ENCODE data around the gene SLC27A5. TPM values are rescaled to one million over a fixed set of nuclear protein-coding genes. Genes with fewer than 3 reads are reported as not detected.
"Not testable (repeated sequence)": the region's sequence is repeated elsewhere in the genome, so short reads cannot be mapped to it uniquely, and the experiment has no call there.

The SLC27A5 gene
- total and polyA plus RNA-seq, 8 donors: 0.87 to 18.4 (median 3.3) TPM; not detected in 1

GRCh38 chr19:58455306-58455705 is 56.5 kb downstream of the SLC27A5 start:
- WGBS, 5 donors: 93 to 97% (median 96%) methylated on average over 19 to 21 of the region's 21 CpGs
- Histone ChIP-seq H3K9me3 (no peaks in the 10 kb centered on the region), H3K36me3 (peaks cover 14 to 57% (median 47%) of the 10 kb centered on the region in 4 donors), H3K27ac (no peak overlapping the region), H3K4me3 (no peak overlapping the region), H3K27me3 (no peaks in the 10 kb centered on the region), H3K4me1 (peaks cover 4 to 21% (median 15%) of the 10 kb centered on the region in 4 donors)
- TF ChIP-seq POLR2AphosphoS5 (IDR thresholded peaks at IDR 0.05): no peak
- TF ChIP-seq, protein P1, sequence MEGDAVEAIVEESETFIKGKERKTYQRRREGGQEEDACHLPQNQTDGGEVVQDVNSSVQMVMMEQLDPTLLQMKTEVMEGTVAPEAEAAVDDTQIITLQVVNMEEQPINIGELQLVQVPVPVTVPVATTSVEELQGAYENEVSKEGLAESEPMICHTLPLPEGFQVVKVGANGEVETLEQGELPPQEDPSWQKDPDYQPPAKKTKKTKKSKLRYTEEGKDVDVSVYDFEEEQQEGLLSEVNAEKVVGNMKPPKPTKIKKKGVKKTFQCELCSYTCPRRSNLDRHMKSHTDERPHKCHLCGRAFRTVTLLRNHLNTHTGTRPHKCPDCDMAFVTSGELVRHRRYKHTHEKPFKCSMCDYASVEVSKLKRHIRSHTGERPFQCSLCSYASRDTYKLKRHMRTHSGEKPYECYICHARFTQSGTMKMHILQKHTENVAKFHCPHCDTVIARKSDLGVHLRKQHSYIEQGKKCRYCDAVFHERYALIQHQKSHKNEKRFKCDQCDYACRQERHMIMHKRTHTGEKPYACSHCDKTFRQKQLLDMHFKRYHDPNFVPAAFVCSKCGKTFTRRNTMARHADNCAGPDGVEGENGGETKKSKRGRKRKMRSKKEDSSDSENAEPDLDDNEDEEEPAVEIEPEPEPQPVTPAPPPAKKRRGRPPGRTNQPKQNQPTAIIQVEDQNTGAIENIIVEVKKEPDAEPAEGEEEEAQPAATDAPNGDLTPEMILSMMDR (IDR thresholded peaks at IDR 0.05): no peak
- no peak for TF ChIP-seq POLR2A (IDR thresholded peaks at IDR 0.05)
- TF ChIP-seq EP300 (IDR thresholded peaks at IDR 0.05): no peak
- intact Hi-C loops (cut with DNase I; ENCODE audit: low total_unique reads): no loop called here
- DNase-seq: no peak

DNA sequence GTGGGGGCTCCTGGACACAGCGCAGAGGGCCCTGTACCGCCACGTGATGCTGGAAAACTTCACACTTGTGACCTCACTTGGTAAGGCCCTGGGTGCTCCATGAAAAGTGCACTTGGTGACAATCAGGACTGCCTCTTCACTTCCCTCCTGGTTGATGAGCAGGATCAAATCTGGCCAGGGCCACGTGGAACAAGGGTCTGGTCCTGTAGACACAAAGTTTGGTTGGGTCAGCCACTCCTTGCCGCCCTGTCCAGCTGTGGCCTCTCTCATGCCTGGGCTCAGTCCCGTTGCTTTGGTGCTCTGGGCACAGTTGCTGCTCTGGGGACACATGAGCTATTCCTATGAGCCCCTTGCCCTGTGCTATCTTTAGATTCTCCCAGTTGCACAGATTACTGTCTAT is 58.0 kb downstream of the SLC27A5 start:
- Histone ChIP-seq H3K4me1 (peaks cover 4 to 21% (median 15%) of the 10 kb centered on the region in 4 donors), H3K9me3 (peaks cover 0 to 5% (median 0%) of the 10 kb centered on the region in 4 donors), H3K4me3 (no peak overlapping the region), H3K27me3 (peaks cover 0 to 7% (median 0%) of the 10 kb centered on the region in 3 donors), H3K36me3 (peaks cover 14 to 52% (median 47%) of the 10 kb centered on the region in 4 donors), H3K27ac (no peak overlapping the region)
- intact Hi-C loops (cut with DNase I; ENCODE audit: low total_unique reads): no loop called here
- TF ChIP-seq POLR2AphosphoS5 (IDR thresholded peaks at IDR 0.05) (no peak), EP300 (IDR thresholded peaks at IDR 0.05) (no peak), POLR2A (IDR thresholded peaks at IDR 0.05) (no peak)
- TF ChIP-seq, protein P1 (IDR thresholded peaks at IDR 0.05): no peak
- WGBS, 5 donors: 92 to 96% (median 94%) methylated on average over 6 of the region's 6 CpGs
- no peak for DNase-seq

- 0% methylated on average over 10 to 79 of the region's 79 CpGs for WGBS, 5 donors
- peaks cover 0 to 9% (median 0%) of the 10 kb centered on the region in 4 donors for H3K9me3 ChIP-seq
- H3K4me1 ChIP-seq: peaks cover 4 to 21% (median 15%) of the 10 kb centered on the region in 4 donors
- peak; percentile 97 to 99 for DNase-seq
- TF ChIP-seq, protein P1 (IDR thresholded peaks at IDR 0.05): no peak
- TF ChIP-seq POLR2A (IDR thresholded peaks at IDR 0.05) (no peak), EP300 (IDR thresholded peaks at IDR 0.05) (no peak), POLR2AphosphoS5 (IDR thresholded peaks at IDR 0.05) (peak; percentile 61 to 89 (median 70))
- peaks cover 8 to 30% (median 28%) of the 10 kb centered on the region in 4 donors for H3K36me3 ChIP-seq
- peak within 1 kb of the TSS; percentile 68 to 87 (median 75) for H3K27ac ChIP-seq
- intact Hi-C loops (cut with DNase I; ENCODE audit: low total_unique reads): no loop called here
- H3K4me3 ChIP-seq: peak within 1 kb of the TSS; percentile 76 to 96 (median 93)
- peaks cover 0 to 26% (median 0%) of the 10 kb centered on the region in 3 donors for H3K27me3 ChIP-seq
Observed at GRCh38 chr19:58451358-58452101, 60.3 kb downstream of the SLC27A5 start, which contains the start of gene ZNF324B. Gene ZNF324B (plus strand): TSS chr19:58451622. CDS start chr19:58453702, 2,080 bp downstream.

GRCh38 chr19:58450856-58451357 is 60.9 kb downstream of the SLC27A5 start:
- H3K4me3 ChIP-seq: peak overlapping the region; percentile 76 to 96 (median 93)
- peaks cover 3 to 24% (median 22%) of the 10 kb centered on the region in 4 donors for H3K36me3 ChIP-seq
- H3K27me3 ChIP-seq: peaks cover 0 to 26% (median 0%) of the 10 kb centered on the region in 3 donors
- intact Hi-C loops (cut with DNase I; ENCODE audit: low total_unique reads): no loop called here
- H3K9me3 ChIP-seq: peaks cover 0 to 9% (median 0%) of the 10 kb centered on the region in 4 donors
- TF ChIP-seq POLR2A (IDR thresholded peaks at IDR 0.05) (no peak), POLR2AphosphoS5 (IDR thresholded peaks at IDR 0.05) (no peak), EP300 (IDR thresholded peaks at IDR 0.05) (no peak)
- TF ChIP-seq, protein P1 (IDR thresholded peaks at IDR 0.05): no peak
- peaks cover 4 to 21% (median 15%) of the 10 kb centered on the region in 4 donors for H3K4me1 ChIP-seq
- peak overlapping the region; percentile 31 to 87 (median 68) for H3K27ac ChIP-seq
- WGBS, 5 donors: 2 to 8% (median 3%) methylated on average over 11 of the region's 11 CpGs
- DNase-seq: peak in 1 of 2 donors; percentile 42

DNA sequence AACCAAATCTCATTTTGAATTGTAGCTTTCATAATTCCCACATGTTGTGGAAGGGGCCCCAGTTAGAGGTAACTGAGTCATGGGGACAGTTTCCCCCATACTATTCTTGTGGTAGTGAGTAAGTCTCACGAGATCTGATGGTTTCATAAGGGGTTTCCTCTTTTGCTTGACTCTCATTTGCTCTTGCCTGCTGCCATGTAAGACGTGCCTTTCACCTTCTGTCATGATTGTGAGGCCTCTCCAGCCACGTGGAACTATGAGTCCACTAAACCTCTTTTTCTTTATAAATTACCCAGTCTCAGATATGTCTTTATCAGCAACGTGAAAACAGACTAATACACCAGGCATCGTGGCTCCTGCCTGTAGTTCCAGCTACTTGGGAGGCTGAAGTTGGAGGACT is 61.8 kb downstream of the SLC27A5 start:
- peaks cover 0 to 26% (median 0%) of the 10 kb centered on the region in 3 donors for H3K27me3 ChIP-seq
- WGBS, 5 donors: 54 to 68% (median 62%) methylated on average over 5 of the region's 5 CpGs
- DNase-seq; H3K27ac ChIP-seq; H3K9me3 ChIP-seq; H3K4me3 ChIP-seq; intact Hi-C loops (cut with DNase I; ENCODE audit: low total_unique reads): not testable (repeated sequence)
- H3K4me1 ChIP-seq: peaks cover 4 to 21% (median 15%) of the 10 kb centered on the region in 4 donors
- peaks cover 0 to 15% (median 14%) of the 10 kb centered on the region in 4 donors for H3K36me3 ChIP-seq

DNA sequence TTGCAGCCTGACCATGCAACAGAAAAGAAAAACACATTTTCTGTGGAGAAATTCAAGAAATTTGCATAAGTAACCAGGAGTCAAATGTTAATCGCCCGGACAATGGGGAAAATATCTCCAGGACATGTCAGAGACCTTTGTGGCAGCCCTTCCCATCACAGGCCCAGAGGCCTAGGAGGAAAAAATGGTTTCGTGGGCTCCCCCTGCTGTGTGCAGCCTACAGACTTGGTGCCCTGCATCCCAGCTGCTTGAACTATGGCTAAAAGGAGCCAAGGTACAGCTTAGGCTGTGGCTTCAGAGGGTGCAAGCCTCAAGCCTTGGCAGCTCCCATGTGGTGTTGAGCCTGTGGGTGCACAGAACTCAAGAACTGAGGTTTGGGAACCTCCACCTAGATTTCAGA is 62.9 kb downstream of the SLC27A5 start:
- Histone ChIP-seq H3K4me1 (peaks cover 4 to 21% (median 15%) of the 10 kb centered on the region in 4 donors), H3K27me3 (peaks cover 0 to 26% (median 0%) of the 10 kb centered on the region in 3 donors)
- H3K27ac ChIP-seq; H3K9me3 ChIP-seq; H3K4me3 ChIP-seq; intact Hi-C loops (cut with DNase I; ENCODE audit: low total_unique reads); DNase-seq; H3K36me3 ChIP-seq: not testable (repeated sequence)
- WGBS, 5 donors: 72 to 81% (median 77%) methylated on average over 3 of the region's 3 CpGs
